NCI-H146 treated with DMSO at 0.1 percent for 48 hours (cell line): ENCODE data around the gene USP48.
A peak's percentile ranks its signal among the peaks of the same experiment; 100 is the strongest.
"Not testable (repeated sequence)": the region's sequence is repeated elsewhere in the genome, so short reads cannot be mapped to it uniquely, and the experiment has no call there.

Source experiments
- DNase-seq: peaks from one replicate; lab custom pipeline; 2025; ENCODE audit not compliant: unreplicated experiment; lab: John Stamatoyannopoulos, UW

USP48 gene

DNA sequence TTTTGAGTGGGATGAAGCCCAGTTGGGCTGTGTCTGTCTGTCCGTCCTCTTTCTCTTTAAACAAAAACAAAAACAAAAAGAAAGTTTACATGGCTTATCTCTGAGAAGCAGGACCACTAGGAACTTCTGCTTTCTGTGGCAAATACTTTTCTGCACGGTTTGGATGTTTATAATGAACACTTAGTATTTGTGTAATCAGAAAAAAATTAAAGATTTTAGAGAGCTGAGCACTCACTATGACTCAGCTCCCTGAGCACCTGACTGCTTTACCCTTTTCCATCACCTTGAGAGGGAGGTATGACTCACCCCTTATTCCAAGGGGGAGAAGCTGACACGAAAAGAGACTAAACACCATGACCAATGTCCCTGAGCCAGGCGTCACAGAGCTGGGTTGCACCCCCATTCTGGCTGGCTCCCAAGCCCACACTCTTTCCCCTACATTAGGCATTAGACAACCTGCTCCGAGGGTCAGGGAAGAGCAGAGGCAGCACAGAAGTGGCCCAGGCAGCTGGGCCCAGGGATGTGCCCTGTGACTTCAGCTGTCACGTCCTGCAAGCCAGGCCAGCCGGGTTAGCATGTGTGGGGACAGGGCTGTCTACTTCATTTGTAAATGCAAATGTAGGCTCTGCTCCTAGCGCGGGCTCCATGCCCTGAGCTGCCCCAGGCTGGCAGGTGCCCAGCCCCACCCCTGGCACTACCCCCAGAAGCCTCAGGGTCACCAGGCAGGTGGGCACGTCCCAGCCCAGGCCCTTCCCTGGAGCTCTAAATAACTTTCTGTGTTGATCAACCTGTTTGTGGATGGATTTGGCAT, 144.2 kb downstream of the USP48 start:
- no peak for DNase-seq

DNA sequence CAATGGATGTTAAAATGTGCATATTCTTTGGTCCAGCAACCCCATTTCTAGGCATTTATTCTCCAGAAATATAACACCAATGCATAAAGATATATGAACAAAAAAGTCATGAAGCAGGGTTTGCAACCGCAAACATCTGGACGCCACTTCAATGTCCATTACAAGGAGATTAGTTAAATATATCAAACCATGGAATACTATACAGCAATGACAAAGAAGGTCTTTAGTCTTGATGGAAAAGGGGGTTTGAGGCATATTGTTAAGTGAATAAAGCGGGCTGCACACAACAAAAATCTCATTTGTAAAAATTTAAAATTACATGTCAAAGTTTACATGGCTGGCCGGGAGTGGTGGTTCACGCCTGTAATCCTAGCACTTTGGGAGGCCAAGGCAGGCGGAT, 145.4 kb downstream of the USP48 start:
- no peak for DNase-seq

DNA sequence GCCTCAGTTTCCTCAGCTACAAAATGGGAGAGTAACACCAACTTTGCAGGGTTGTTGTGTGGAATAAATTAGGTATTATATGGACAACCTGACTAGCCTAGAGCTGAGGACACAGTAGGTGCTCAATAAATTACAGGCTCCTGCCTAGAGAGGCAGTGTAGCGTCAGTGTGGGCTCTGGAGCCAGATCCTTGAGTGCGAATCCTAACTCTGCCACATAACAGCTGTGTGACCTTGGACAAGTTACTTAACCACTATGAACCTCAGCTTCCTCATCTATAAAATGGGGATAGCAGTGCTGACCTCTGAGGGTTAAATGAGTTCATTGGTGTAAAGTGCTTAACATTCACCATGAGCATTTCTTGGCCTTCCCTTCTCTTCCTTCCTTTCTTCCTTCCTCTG, 146.9 kb downstream of the USP48 start:
- no peak for DNase-seq

DNA sequence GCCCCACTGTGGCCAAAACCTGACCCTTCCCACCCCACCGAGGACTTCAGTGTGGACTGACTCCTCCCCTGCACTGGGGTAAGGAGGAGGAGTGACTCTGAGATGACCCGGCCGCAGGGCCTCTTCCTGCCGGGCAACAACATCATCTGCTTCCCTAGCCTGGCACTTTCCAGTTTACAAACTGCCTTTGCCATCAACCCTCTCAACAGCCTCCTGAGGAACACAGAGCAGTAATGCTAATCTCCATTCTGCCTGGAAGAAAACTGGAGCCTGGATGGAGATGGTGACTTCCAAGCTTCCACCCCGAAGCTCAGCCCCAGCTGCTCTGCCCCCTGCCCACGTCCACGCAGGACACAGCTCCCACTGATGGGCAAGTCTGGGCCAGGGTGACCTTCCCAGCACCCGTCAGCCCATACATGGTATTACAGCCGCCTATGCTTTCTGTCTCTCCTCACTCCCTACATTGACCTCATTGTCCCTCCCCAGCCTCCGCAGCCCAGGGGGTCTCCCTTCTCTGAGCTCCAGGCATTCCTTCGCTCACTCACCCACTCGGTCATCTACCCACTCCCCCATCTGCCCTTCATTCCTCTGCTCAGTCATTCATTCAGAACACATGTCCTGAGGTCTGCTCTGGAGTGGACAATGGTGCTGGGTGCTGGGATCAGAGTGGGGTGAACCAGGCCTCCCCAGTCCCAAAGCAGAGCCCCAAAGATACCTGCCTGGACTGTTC, 148.0 kb downstream of the USP48 start:
- no peak for DNase-seq

DNA sequence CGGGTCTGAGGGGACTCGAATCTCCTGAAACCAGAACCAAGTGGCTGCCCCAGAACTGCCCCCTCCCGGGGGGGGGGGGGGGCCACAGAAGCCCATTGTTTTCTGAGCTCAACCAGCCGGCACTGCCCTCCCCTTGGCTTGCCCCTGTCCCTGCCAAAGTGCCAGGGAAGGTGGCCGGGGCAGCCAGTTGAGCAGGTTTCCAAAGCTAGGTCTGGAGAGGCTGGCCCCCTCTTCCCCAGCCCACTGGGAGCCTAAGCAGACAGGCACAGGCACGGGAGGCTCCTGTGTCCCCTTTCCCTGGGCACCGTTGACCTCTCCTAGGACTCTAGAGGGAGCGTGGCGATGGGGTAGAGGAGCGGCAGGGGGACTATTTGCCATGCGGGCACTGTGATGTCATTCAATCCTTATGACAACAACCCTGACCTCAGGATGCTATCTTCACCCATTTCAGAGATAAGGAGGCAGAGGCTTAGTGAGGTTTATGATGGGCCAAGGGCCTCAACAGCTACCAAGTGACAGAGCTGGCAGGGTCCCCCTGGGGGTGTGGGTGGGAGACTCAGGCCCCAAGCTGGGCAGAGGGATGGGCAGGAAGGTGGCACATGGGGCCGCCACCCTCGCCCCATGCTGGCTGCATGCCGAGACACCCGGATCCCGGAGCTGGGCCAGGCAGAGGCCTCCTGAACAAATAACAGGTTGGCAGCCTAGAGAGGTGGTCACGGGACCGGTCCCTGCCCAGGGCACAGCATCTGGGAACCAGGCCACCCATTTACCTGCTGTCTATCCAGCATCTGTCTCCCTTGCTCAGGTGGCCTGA, 148.8 kb downstream of the USP48 start:
- no peak for DNase-seq

DNA sequence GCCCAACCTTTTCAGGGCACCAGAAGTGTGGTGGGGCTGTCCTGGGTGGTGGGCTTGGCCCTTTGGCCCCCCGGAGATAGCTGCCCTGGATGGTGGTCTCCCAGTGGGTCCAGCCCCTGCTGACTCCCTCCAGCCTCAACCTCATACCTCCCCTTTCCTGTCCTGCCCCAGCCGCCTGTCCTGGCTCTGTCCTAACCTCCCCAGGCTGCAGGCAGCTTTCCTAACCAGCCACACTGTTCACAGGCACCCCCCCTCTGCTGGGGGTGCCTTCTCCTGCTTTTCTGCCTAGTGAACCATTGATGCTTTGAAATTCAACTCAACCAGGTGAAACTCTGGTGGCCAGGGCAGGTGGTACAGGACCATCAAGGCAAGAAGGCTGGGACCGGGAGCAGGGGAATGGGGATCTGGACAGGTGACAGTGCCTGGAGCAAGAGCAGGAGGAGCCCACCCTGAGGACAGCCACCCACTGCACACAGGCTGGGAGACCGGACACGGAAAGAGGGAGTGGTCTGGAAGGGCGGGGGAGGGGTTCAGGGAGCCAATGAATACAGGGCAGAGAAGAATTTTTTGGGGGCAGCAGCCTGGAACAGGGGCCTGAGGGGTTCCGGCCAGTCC, 149.7 kb downstream of the USP48 start:
- DNase-seq: no peak

DNA sequence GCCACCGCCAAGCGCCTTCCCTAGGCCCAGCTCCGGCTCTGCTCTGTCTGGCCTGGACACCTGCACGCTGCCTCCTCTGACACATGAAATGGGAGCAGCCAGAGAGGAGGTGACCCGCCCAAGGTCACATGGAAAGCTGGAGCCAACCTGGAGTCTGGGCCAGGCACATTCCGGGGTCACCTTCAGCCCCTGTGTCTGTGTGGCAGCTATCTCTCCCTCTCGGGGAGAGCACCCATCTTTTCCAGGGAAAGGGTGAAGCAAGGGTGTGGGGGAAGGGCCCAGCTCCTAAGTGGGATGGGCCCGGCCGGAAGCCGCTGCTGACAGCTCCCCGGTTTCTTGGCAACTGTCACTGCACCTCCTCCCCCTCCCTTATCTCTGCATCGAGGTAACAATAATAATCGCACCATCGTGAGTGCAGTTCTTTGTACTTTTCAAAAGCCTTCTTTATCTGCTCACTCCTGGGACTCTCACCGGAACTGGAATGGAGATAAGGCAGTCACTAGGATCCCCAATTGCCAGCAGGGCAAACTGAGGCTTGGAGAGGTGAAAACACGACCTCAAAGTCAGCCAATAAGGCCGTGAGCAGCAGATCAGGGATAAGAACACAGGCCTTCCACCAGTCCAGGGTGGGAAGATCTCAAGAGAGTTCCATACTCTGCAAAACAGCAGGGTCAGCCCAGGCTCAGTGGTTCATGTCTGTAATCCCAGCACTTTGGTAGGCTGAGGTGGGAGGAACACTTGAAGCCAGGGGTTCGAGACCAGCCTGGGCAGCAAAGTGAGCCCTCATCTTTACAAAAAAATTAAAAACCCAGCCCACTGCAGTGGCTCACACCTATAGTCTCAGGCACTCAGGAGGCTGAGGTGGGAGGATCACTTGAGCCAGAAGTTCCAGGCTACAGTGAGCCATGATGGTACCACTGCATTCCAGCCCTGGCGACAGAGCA, 150.7 kb downstream of the USP48 start:
- DNase-seq: peak; percentile 25

DNA sequence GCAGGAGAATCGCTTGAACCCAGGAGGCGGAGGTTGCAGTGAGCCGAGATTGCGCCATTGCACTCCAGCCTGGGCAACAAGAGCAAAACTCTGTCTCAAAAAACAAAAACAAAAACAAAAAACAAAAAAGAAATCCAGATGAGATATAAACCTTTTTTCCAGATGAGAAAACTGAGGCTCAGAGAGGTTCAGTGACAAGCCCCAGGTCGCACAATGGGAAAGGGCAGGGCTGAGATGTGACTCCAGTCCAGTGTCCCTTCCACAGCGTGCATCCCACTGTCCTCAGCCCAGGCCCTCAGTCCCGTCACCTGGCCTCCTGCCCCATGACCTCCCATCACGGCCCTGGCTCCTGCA, 151.4 kb downstream of the USP48 start:
- DNase-seq: not testable (repeated sequence)

DNA sequence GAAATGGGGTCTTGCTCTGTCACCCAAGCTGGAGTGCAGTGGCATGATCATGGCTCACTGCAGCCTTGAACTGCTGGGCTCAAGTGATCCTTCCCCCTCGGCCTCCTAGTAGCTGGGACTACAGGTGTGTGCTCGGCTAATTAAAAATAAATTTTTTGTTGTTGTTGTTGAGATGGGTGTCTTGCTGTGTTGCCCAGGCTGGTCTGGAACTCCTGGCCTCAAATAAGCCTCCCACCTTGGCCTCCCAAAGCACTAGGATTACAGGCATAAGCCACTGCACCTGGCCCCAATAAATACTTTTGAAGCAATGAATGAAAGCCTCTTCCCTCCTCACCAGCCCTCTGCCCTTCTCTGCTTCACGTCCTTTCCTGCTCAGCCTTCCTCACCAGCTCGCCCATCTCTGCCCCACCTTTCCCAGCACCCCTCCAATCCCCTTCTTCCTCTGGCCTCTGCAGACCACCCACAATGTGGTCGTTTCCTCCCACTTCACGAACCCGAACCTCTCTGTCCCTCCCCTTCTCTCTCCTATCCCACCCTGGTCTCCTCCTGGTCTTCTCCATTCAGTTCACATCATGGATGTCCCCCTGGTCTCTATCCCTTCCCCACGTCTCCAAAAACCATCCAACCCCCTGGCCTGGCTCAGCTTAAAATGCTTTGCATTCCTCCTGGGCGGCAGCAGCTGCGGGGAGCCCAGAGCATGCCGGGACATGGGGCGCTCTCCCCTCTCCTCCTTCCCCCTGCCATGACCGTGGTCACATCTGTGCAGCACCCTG, 152.2 kb downstream of the USP48 start:
- no peak for DNase-seq

DNA sequence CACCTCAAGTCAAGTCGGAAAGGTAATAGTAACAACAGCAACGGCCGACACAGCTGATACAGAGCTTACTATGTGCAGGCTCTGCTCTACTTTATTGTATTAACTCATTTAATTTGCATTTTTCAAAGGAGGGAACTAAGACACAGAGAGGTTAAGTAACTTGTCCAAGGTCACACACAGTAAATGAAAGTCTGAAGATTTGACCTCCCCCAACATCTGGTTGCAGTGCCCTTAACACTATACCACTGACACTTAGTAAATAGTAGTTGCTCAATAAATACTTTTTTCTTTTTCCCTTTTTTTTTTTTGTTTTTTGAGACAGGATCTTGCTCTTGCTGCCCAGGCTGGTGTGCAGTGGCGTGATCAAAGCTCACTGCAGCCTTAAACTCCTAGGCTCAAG, 153.0 kb downstream of the USP48 start:
- DNase-seq: no peak

DNA sequence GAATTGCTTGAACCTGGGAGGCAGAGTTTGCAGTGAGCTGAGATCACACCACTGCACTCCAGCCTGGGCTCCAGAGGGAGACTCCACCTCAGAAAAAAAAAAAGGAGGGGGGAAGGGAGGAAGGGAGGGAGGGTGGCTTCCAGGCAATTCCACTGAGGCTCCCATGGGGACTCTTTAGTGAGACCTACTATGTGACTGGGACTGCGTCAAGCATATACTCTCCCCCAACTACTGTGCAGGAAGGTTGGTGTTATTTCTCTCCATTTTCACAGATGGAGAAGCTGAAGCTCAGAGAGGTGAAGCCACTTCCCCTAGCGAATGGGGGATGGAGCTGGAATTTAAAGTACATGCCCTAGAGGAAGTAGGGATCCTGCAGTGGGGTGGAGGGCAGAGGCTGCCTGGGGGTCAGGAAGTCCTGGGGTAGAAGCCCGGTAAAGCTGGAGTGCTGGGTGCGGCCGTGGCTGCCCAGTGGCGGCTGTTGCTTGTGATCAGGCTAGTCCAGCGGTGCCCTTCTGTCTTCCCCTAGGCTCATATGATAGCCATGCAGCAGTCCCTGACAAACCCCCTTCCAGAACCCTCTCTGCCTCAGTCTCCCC, 154.1 kb downstream of the USP48 start:
- no peak for DNase-seq
